A549 treated with dexamethasone at 1 μM for 4 hours (cell line): ENCODE measurements around the gene GLS. TPM values are rescaled to one million over a fixed set of nuclear protein-coding genes. Genes with fewer than 3 reads are reported as not detected.

Experiments used
- total RNA-seq: library from RNA; stranded (reverse); fragments of 200-300 nt; extraction: Qiagen RNA extraction; gene quantifications from 5 replicates; pipeline ENCODE4 v1.2.3, GENCODE V29; 2022

GLS gene
- total RNA-seq: 74.5 to 129 TPM (median 106 TPM) in 5 replicates

GRCh38 chr2:190880378-190881083 lies at the start of gene GLS:
TSS of gene GLS (plus strand) at chr2:190880821. CDS start at chr2:190881085, 264 bp downstream.

GRCh38 chr2:191013932-191014652 lies 133.5 kb downstream of the GLS start, which contains the start of gene STAT1:
TSS of gene STAT1 (minus strand) at chr2:191014171. CDS start at chr2:191010003, 4,168 bp downstream.

Other genes starting within 250 kb of the GLS start
- 26.8 to 42.2 TPM (median 37.0 TPM) in 5 replicates for gene NAB1, start 231.7 kb upstream of the GLS start, total RNA-seq
- 46.6 to 67.1 TPM (median 62.0 TPM) in 5 replicates for gene STAT1, start 133.3 kb downstream of the GLS start, total RNA-seq